Lower leg skin (tissue), 3 donors: ENCODE results near the gene ADGRL3.

Source experiments
- POLR2A ChIP-seq, 2 donors: fragments of 450-650 bp; IDR thresholded peaks; one replicate each; pipeline ENCODE4 v1.6.1; 2016 to 2017; ENCODE audit warnings: antibody characterized with exemption in 2 of 2, mild to moderate bottlenecking in 1 of 2, moderate library complexity in 1 of 2
- TF ChIP-seq, protein P1 (sequence below), 3 donors: fragments of 450-650 bp; IDR thresholded peaks; one replicate each; pipeline ENCODE4 v1.5.1; 2016; ENCODE audit warnings: antibody characterized with exemption in 3 of 3, mild to moderate bottlenecking in 3 of 3, moderate library complexity in 2 of 3

DNA sequence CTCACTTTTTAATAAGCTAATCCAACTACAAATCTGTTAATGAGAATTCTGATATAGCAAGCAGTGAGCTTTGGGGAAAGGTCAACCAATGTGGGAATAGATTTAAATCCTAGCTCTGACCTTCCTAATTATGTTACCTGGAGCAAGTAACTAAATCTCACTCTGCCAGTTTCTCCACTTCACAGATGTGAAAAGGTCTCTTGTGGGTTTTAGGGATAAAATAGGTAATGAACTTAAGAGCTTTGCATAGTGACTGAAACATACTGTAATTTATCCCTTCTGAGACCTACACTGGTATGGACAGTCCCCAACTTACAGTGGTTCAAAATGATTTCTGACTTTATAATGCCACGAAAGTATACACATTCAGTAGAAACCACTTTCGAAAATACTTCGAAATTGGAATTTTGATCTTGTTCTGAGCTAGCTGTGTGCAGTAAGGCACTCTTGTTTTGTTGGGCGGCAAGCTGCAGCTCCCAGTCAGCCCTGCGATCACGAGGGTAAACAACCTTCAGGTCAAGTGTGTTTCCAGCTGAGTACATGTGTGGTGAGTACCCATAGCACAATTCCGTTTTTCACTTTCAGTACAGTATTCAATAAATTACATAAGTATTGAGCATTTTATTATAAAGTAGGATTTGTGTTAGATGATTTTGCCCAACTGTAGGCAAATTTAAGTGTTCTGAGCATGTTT lies 93.7 kb downstream of the ADGRL3 start:
- TF ChIP-seq, protein P1, sequence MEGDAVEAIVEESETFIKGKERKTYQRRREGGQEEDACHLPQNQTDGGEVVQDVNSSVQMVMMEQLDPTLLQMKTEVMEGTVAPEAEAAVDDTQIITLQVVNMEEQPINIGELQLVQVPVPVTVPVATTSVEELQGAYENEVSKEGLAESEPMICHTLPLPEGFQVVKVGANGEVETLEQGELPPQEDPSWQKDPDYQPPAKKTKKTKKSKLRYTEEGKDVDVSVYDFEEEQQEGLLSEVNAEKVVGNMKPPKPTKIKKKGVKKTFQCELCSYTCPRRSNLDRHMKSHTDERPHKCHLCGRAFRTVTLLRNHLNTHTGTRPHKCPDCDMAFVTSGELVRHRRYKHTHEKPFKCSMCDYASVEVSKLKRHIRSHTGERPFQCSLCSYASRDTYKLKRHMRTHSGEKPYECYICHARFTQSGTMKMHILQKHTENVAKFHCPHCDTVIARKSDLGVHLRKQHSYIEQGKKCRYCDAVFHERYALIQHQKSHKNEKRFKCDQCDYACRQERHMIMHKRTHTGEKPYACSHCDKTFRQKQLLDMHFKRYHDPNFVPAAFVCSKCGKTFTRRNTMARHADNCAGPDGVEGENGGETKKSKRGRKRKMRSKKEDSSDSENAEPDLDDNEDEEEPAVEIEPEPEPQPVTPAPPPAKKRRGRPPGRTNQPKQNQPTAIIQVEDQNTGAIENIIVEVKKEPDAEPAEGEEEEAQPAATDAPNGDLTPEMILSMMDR (IDR thresholded peaks at IDR 0.05): no peak
- TF ChIP-seq POLR2A (IDR thresholded peaks at IDR 0.05): no peak
